NCI-H2029 treated with DMSO at 0.1 percent for 48 hours (cell line): ENCODE data around the gene TMEM156.
"Not testable (repeated sequence)": the region's sequence is repeated elsewhere in the genome, so short reads cannot be mapped to it uniquely, and the experiment has no call there.

Source experiments
- DNase-seq: peaks from one replicate; lab custom pipeline; 2025; lab: John Stamatoyannopoulos, UW

TMEM156 gene

GRCh38 chr4:38993683-38994082 is 38.5 kb downstream of the TMEM156 start:
- no peak for DNase-seq

DNA sequence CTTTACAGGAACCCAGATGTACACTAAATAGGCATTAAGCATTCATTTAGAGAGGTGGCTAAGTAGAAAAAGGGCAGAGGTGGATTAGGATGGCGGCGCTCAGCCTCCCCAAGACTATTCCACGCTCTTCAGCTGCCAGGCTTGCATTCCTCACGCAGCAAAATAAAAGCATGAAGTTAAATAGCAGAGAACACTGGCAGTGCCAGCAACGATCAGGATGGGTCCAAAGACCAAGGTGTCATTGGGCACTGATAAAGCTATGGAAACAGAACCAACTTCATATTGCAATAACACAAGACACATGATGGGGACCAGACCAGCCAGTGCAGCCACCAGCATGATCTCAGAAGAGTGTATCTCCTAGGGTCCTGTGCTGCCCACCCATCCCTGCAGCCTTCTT is 42.0 kb downstream of the TMEM156 start:
- DNase-seq: no peak

GRCh38 chr4:38989487-38989886 is 42.7 kb downstream of the TMEM156 start:
- no peak for DNase-seq

- DNase-seq: not testable (repeated sequence)
Measured at GRCh38 chr4:38988353-38988752, 43.9 kb downstream of the TMEM156 start.

DNA sequence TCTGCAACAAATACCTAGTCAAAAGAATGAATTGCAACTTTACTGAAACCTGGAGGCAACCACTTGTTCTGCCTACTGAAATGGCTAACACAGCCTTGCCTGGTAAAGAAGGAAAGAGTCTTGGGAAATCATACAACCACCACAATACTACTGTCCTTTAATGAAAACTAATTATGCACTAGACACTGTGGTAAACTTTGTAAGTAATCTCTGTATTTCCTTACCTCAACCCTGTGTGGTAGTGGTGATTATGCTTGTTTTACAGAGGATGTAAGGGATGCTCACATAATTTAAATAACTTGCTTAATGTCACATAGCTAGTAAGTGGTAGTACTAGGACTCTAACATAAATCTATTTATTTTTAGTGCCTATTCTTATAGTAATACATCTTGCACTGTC is 44.7 kb downstream of the TMEM156 start:
- no peak for DNase-seq

DNA sequence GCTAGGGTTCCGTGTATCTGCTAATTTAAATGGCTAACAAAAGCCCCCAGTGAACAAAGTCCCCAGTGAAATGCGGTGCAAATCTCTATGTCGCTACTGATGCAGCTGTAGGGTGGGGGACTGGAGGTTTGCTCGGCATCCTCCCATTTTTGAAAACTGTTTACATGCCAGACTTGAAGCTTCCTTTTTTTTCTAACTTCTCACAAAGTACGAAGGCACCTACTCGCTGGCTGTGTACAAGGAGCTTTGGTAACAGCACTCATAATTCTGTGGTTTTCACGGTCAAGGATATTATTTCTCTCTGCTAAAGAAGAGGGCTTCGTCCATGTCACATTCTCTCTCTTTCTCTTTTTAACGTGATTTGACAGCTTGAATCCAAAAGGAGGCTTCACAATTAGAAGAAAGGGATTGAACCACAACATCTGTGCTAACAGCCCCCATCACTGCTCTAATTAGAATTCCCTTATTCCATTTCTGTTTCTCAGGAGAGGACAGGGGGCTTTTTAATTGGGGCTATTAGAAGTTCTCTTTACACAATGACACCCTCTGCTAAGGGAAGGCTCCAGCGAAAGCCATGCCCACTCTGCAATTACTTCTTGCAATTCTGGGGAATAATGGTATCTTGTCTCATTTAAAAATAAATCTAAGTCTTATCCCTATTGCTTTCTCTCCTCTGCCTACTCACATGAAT is 46.7 kb downstream of the TMEM156 start:
- DNase-seq: no peak

DNA sequence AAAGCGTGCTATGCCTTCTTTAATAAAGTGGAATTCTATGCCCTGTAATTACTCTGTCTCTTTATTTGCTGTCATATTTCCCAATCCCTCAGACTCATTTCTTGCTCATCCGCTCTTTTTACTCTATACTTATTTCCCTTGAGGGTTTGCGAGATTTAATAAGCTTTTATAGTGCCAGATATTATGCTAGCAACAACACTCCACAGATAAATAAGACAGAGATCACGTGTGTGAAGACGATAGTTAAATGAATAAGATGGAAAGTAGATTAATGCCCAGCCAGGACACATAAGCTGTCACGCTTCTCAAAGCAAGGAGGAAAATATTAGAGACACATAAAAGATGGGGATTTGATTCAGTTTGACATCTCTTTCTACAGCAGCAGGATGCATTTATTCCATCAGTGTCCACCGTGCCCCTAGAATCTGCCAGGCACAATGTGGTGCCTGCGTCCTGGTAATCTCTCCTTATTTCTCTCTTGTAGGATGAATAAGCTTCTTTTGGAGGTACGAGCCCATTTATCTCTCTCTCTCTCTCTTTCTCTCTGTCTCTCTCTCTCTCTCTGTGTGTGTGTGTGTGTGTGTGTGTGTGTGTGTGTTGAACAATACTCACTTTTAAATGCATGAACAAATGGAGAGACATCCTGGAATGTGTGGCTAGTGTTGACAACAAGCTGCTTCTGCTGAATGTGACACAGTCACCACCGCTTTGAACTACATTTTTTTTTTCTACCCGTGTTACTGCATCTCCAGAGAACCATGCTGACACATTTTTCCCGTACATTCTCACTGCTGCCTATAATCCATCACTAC is 48.2 kb downstream of the TMEM156 start:
- no peak for DNase-seq

DNA sequence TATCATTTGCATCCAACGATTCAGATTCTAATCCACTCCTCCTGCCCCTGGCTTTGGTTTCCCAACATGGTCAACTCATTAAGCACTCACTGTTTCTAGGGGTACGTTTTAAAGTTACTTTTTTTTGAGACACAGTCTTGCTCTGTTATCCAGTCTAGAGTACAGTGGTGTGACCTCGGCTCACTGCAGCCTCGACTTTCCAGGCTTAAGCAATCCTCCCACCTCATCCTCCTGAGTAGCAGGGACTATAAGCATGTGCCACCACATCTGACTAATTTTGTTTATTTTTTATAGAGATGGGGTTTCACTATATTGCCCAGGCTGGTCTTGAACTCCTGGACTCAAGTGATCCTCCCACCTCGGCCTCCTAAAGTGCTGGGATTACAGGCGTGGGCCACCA is 48.9 kb downstream of the TMEM156 start:
- no peak for DNase-seq

GRCh38 chr4:38982361-38983095 is 49.7 kb downstream of the TMEM156 start:
- DNase-seq: no peak

GRCh38 chr4:38980903-38981676 is 51.1 kb downstream of the TMEM156 start:
- DNase-seq: no peak

DNA sequence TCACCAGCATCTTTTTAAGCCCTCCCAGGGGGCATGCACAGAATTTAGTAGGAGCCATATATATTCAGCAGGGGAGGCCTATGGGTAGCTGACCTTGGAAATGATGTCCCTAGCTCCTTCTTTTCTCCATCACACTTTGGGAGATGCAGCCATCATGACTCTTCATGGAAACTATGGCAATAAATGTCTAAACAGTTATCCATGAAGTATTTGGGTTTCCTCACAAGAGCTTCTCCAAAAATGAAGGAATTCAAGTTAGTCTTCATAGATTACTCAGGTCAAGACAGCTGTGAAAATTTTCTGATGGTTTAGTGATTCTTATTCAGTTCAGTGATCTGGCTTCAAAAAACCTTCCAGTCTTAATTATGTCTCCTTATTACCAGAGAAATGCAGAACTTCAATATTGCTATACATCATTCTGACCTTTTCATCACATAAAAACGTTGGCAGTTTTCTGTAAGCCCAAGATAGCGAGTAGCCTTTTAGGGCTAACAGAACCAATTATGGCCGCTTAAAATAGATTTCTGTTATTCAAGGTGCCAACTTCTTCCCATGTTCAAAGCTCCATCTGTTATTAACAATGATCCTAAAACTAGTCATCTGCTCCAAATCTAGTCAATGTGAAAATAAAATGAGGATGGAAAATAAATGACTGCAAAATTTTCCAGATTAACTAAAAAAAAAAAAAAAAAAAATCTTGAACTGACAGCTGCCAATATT is 52.5 kb downstream of the TMEM156 start:
- DNase-seq: no peak

GRCh38 chr4:38979081-38979480 is 53.1 kb downstream of the TMEM156 start:
- DNase-seq: no peak

DNA sequence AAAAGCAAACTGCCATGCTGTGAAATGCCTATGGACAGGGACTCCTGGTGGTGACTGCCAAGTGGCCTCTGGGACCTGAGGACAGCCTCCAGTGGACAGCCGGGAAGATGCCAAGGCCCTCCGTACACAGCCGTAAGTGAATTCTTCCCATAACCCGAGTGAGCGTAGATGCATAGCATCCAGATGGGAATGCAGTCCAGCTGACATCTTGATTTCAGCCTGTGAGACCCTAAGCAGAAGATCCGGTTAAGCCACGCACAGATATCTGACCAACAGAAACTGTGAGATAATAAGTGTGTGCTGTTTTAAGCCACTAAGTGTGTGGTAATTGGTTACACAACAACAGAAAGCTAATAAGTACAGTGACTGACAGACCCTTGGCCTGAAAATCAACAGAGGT is 55.9 kb downstream of the TMEM156 start:
- DNase-seq: no peak

GRCh38 chr4:38968668-38969067 is 63.5 kb downstream of the TMEM156 start:
- no peak for DNase-seq

- no peak for DNase-seq
Measured at GRCh38 chr4:38967260-38968095, 64.7 kb downstream of the TMEM156 start.

DNA sequence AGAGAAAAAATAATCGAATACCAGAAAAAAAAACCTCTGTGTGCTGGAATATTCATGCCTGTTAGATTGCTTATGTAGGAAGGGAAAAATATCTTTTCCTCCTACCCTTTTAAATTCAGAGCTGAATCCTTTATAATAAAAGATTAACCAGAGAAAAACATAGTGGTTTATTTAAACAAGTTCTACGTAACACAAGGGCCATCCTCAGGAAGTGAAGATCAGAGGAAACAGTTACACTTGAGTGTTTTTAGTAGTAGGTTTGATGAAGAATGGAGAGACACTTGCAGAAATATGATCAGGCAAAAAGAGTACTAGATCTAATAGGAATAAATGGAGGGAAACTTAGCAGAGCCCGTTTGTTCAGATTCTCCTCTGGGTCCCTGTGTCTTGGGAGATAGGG is 66.3 kb downstream of the TMEM156 start:
- DNase-seq: no peak

- no peak for DNase-seq
Measured at GRCh38 chr4:38964942-38965775, 67.0 kb downstream of the TMEM156 start.

DNA sequence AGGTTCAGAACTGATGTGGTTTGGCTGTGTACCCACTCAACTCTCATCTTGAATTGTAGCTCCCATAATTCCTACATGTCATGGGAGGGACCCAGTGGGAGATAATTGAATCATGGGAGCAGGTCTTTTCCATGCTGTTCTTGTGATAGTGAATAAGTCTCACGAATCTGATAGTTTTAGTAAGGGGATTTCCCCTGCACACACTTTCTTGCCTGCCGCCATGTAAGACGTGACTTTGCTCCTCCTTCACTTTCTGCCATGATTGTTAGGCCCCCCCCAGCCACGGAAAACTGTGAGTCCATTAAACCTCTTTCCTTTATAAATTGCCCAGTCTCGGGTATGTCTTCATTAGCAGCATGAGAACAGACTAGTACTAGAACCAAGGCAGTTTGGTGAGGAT is 73.0 kb downstream of the TMEM156 start:
- DNase-seq: not testable (repeated sequence)

GRCh38 chr4:38958453-38959190 is 73.6 kb downstream of the TMEM156 start:
- DNase-seq: no peak
